H1 (cell line): ENCODE measurements around the gene TMEM255B.

Source experiments
- CTCF ChIP-seq, 3 experiments: IDR thresholded peaks; 1 replicate in 2 of 3; 2 replicates in 1 of 3; pipeline versions ENCODE4 v1.5.1 to v1.6.1; 2011; ENCODE audit warnings: low read length in 3 of 3, mild to moderate bottlenecking in 3 of 3, inconsistent platforms in 2 of 3, low read depth in 1 of 3, moderate library complexity in 1 of 3; ENCODE audit not compliant: insufficient read depth in 1 of 3; ENCODE audit errors: control extremely low read depth in 1 of 3
- JUN ChIP-seq: IDR thresholded peaks from 2 replicates; pipeline ENCODE4 v1.6.1; 2011; ENCODE audit warnings: low read depth, mild to moderate bottlenecking, improper control_type of control experiment, low read length
- MAX ChIP-seq: IDR thresholded peaks from 2 replicates; pipeline ENCODE4 v1.6.1; 2012; ENCODE audit warnings: inconsistent platforms
- POLR2A ChIP-seq, 2 experiments: IDR thresholded peaks; 1 replicate in 1 of 2; 2 replicates in 1 of 2; pipeline ENCODE4 v1.6.1; 2011; ENCODE audit warnings: low read depth in 2 of 2, low read length in 2 of 2, mild to moderate bottlenecking in 2 of 2; ENCODE audit errors: control extremely low read depth in 1 of 2
- POLR2AphosphoS5 ChIP-seq: IDR thresholded peaks from 2 replicates; pipeline ENCODE4 v1.6.1; 2011; ENCODE audit warnings: low read depth, low read length
- TAF1 ChIP-seq: IDR thresholded peaks from 2 replicates; pipeline ENCODE4 v1.6.1; 2011; ENCODE audit warnings: mild to moderate bottlenecking, low read depth, low read length

- TF ChIP-seq POLR2AphosphoS5 = no peak
- TF ChIP-seq CTCF (IDR thresholded peaks at IDR 0.05; ENCODE audit: control extremely low read depth in 1 of 3, insufficient read depth in 1 of 3, low read depth in 1 of 3, low read length in 3 of 3) = no peak
- TF ChIP-seq MAX = no peak
- TF ChIP-seq POLR2A (IDR thresholded peaks at IDR 0.05; ENCODE audit: control extremely low read depth in 1 of 2, low read depth in 2 of 2, low read length in 2 of 2) = no peak
- TF ChIP-seq JUN = no peak
- no peak for TF ChIP-seq TAF1
Observed at GRCh38 chr13:113759525-113760137, 605 bp downstream of the TMEM255B start.
